Hepatocyte (in vitro differentiated cells): Measurements from ENCODE around the gene GAL3ST2.

Experiments used
- EZH2 ChIP-seq: fragments of 200-600 bp; sonication (generic); IDR thresholded peaks from 2 replicates; pipeline ENCODE4 v1.6.1; 2016; ENCODE audit warnings: antibody characterized with exemption, mild to moderate bottlenecking, borderline replicate concordance
- TF ChIP-seq, protein P1 (sequence below): fragments of 200-600 bp; sonication (generic); IDR thresholded peaks from 2 replicates; pipeline ENCODE4 v1.5.1; 2016; ENCODE audit warnings: antibody characterized with exemption, mild to moderate bottlenecking; ENCODE audit not compliant: poor library complexity

DNA sequence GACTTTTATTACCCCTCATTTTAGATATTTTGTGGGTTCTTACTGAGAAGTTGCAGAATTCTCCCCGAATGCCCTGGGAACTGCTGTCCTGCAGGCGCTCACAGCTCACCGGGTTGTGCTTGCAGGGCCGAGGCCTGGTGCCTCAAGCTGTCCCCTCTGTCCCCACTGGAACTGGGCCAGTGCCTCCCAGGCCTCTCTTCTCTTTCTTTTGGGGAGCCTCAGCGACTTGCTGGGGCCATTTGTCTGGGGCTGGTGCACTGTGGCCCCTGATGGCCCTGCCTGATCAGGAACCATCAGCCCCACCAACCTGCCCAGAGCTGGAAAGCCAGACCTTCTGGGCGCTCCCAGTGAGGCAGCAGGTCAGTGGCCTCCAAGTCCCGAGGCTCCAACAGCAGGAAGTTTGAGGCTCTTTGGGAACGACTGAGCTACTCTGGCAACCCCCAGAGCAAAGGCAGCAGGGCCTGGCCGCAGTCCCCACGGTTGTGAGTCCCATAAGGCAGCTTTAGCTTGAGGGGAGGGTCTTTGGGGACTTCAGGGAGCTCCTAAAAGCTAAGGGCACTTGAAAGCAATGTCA, 17.7 kb downstream of the GAL3ST2 start:
- TF ChIP-seq, protein P1, sequence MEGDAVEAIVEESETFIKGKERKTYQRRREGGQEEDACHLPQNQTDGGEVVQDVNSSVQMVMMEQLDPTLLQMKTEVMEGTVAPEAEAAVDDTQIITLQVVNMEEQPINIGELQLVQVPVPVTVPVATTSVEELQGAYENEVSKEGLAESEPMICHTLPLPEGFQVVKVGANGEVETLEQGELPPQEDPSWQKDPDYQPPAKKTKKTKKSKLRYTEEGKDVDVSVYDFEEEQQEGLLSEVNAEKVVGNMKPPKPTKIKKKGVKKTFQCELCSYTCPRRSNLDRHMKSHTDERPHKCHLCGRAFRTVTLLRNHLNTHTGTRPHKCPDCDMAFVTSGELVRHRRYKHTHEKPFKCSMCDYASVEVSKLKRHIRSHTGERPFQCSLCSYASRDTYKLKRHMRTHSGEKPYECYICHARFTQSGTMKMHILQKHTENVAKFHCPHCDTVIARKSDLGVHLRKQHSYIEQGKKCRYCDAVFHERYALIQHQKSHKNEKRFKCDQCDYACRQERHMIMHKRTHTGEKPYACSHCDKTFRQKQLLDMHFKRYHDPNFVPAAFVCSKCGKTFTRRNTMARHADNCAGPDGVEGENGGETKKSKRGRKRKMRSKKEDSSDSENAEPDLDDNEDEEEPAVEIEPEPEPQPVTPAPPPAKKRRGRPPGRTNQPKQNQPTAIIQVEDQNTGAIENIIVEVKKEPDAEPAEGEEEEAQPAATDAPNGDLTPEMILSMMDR = no peak
- TF ChIP-seq EZH2 = no peak
